ENCODE results near the gene WDFY4. TPM values are rescaled to one million over a fixed set of nuclear protein-coding genes. Genes with fewer than 3 reads are reported as not detected.

Gene WDFY4
- total RNA-seq, 1 donor from 2014 or later = not detected

DNA sequence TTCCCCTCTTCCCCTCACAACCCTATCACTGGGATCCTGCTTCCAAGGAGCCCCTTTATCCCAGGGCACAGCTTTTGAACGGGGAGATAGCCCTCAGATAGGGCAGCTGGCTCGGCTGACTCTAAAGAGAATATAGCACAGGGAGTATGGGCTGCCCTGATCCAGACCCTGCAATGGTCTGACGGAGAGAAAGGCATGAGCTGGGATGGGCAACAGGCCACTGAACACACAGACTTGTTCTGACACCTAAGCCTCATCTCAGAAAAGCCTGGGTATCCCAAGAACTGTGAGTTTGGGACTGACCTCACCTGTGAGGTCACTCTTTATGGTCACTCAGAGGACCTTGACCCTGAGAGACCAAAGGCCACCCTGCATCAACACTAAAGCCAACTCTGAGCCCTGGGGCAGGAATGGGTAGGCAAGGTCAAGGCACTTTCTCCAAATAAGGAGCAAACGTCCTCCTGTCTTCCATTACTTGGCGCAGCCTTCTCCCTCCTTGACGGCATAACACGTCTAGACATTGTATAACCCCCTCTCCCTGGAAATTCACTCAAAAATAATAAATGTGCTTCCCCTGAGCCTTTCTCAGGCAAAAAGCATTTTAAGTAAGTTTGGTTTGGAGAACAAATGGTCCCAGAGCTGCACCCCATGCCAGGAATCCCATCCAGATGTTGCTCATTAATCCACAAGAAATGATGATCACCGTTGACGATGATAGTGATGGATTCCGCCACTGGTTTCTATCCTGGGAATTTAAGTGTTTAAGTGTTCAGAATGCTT lies 263.2 kb downstream of the WDFY4 start:
- DNase-seq (ENCODE audit: low read depth) = no peak
- no peak for TF ChIP-seq CTCF (IDR thresholded peaks at IDR 0.05; ENCODE audit: insufficient read depth, low read length, poor library complexity, severe bottlenecking)
- Histone ChIP-seq H3K4me3 (ENCODE audit: low read depth, low read length) (no peak overlapping the region), H3K36me3 (ENCODE audit: control insufficient read depth, insufficient read depth, low read length) (no peaks in the 10 kb centered on the region), H3K27me3 (ENCODE audit: control insufficient read depth, insufficient read depth, low read length) (peaks cover 3% of the 10 kb centered on the region)

- Histone ChIP-seq H3K36me3 (ENCODE audit: control insufficient read depth, insufficient read depth, low read length) (no peaks in the 10 kb centered on the region), H3K4me3 (ENCODE audit: low read depth, low read length) (no peak overlapping the region), H3K27me3 (ENCODE audit: control insufficient read depth, insufficient read depth, low read length) (peaks cover 3% of the 10 kb centered on the region)
- DNase-seq (ENCODE audit: low read depth) = no peak
- no peak for TF ChIP-seq CTCF (IDR thresholded peaks at IDR 0.05; ENCODE audit: insufficient read depth, low read length, poor library complexity, severe bottlenecking)
These were observed 263.9 kb downstream of the WDFY4 start for GRCh38 chr10:48948470-48949037.

GRCh38 chr10:48951707-48952106 lies 267.0 kb downstream of the WDFY4 start:
- no peak for DNase-seq (ENCODE audit: low read depth)
- TF ChIP-seq CTCF (IDR thresholded peaks at IDR 0.05; ENCODE audit: insufficient read depth, low read length, poor library complexity, severe bottlenecking) = no peak
- peaks cover 3% of the 10 kb centered on the region for H3K27me3 ChIP-seq (ENCODE audit: control insufficient read depth, insufficient read depth, low read length)
- no peak overlapping the region for H3K4me3 ChIP-seq (ENCODE audit: low read depth, low read length)
- no peaks in the 10 kb centered on the region for H3K36me3 ChIP-seq (ENCODE audit: control insufficient read depth, insufficient read depth, low read length)

DNA sequence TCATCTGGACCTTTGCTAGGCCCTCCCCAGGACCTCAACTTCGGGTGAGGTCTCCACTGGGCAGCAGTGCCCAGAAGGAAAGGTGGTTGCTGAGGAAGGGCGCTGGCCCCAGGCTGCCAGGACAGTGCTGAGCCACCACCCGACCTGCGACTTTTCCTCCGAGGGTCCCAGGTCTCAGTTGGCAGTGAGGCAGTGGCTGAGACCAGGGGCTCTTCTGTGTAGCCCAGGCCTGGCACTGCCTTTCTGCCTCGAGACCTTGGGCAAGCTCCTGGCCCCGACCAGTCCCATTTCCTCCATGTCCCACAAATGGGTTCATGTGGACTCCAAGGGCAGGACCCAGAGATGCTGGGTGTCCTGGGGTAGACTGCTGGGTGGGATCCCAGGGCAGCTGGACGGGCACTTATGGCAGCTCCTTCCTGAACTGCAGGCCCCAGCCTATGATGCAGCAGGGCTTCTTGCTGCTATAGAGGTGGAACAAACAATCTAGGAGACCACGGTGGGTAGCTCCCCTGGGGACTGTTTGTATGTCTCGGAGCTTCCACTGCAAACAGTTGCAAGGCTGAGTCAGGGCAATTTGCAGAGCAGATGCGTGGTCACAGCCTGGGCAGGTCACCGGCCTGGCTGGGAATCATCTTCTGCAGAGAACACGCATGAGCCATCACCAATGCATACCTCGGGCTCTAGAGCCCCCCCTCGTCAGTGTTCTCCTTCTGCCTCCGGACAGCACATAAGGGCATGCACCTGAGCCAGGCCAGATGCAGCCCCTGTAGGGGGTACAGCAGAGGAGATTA lies 272.9 kb downstream of the WDFY4 start:
- Histone ChIP-seq H3K27me3 (ENCODE audit: control insufficient read depth, insufficient read depth, low read length) (no peaks in the 10 kb centered on the region), H3K36me3 (ENCODE audit: control insufficient read depth, insufficient read depth, low read length) (no peaks in the 10 kb centered on the region), H3K4me3 (ENCODE audit: low read depth, low read length) (no peak overlapping the region)
- TF ChIP-seq CTCF (IDR thresholded peaks at IDR 0.05; ENCODE audit: insufficient read depth, low read length, poor library complexity, severe bottlenecking) = no peak
- no peak for DNase-seq (ENCODE audit: low read depth)

GRCh38 chr10:48958598-48959190 lies 274.0 kb downstream of the WDFY4 start:
- no peak for DNase-seq (ENCODE audit: low read depth)
- H3K36me3 ChIP-seq (ENCODE audit: control insufficient read depth, insufficient read depth, low read length) = no peaks in the 10 kb centered on the region
- TF ChIP-seq CTCF (IDR thresholded peaks at IDR 0.05; ENCODE audit: insufficient read depth, low read length, poor library complexity, severe bottlenecking) = no peak
- H3K27me3 ChIP-seq (ENCODE audit: control insufficient read depth, insufficient read depth, low read length) = no peaks in the 10 kb centered on the region
- no peak overlapping the region for H3K4me3 ChIP-seq (ENCODE audit: low read depth, low read length)
